Measurements from ENCODE around the gene PTPRM. TPM values are rescaled to one million over a fixed set of nuclear protein-coding genes. Genes with fewer than 3 reads are reported as not detected.

Gene PTPRM
- polyA plus RNA-seq, 1 of the 3 experiments (the other 2 are of a cell fraction) = 16.0 TPM

- Histone ChIP-seq H3K27me3 (ENCODE audit: insufficient read depth) (no peaks in the 10 kb centered on the region), H2AFZ (ENCODE audit: low read depth) (no peak overlapping the region), H3K79me2 (ENCODE audit: insufficient read depth) (no peaks in the 10 kb centered on the region), H3K4me3 (ENCODE audit: low read depth in 2 of 2, low read length in 1 of 2) (no peak overlapping the region), H3K4me2 (no peak overlapping the region), H3K36me3 (replicated peaks in 1 of 2; ENCODE audit: control insufficient read depth in 1 of 2, insufficient read depth in 2 of 2, low read length in 1 of 2) (no peaks in the 10 kb centered on the region), H3K9me3 (no peaks in the 10 kb centered on the region), H3K27ac (ENCODE audit: low read depth in 2 of 2, low read length in 1 of 2) (no peak overlapping the region), H4K20me1 (ENCODE audit: insufficient read depth) (no peaks in the 10 kb centered on the region), H3K9me2 (no peaks in the 10 kb centered on the region), H3K4me1 (ENCODE audit: control insufficient read depth in 1 of 2, insufficient read depth in 2 of 2, low read depth in 1 of 2, low read length in 1 of 2) (peaks cover 0 to 3% of the 10 kb centered on the region in 2 experiments; a peak in 2 of 4 replicates), H3F3A (replicated peaks; ENCODE audit: insufficient read depth) (no peaks in the 10 kb centered on the region), H3K9ac (no peak overlapping the region)
- DNase-seq = no peak
- TF ChIP-seq MEF2A (IDR thresholded peaks at IDR 0.05; ENCODE audit: borderline replicate concordance, low read depth) = no peak
- no peak for TF ChIP-seq REST (IDR thresholded peaks at IDR 0.05; ENCODE audit: low read depth, low read length)
- no peak for TF ChIP-seq SMC3 (IDR thresholded peaks at IDR 0.05; ENCODE audit: low read depth, low read length)
- no peak for TF ChIP-seq TCF12 (IDR thresholded peaks at IDR 0.05)
- TF ChIP-seq FOXM1 (IDR thresholded peaks at IDR 0.05; ENCODE audit: low read depth) = no peak
- CTCF ChIA-PET = interaction anchor here (1.0 to 1.3 kb wide), 2 partner anchors 19 to 276 kb away, joined by 3 to 6 read pairs; no protein-coding TSS in a partner anchor
- 69% methylated on average over 11 of the region's 11 CpGs for WGBS (ENCODE audit: low lambda C conversion rate)
- POLR2A ChIA-PET = no interaction called here
Measured at GRCh38 chr18:7548221-7548620, 18.9 kb upstream of the PTPRM start.

- H3K79me2 ChIP-seq (ENCODE audit: insufficient read depth) = no peaks in the 10 kb centered on the region
- no peak overlapping the region for H3K4me3 ChIP-seq (ENCODE audit: low read depth in 2 of 2, low read length in 1 of 2)
- H3K27me3 ChIP-seq (ENCODE audit: insufficient read depth) = no peaks in the 10 kb centered on the region
- no peak overlapping the region for H3K27ac ChIP-seq (ENCODE audit: low read depth in 2 of 2, low read length in 1 of 2)
- H3K9ac ChIP-seq = no peak overlapping the region
- no peaks in the 10 kb centered on the region for H4K20me1 ChIP-seq (ENCODE audit: insufficient read depth)
- no peak for DNase-seq
- TF ChIP-seq POLR2AphosphoS5 (IDR thresholded peaks at IDR 0.05; ENCODE audit: low read depth, low read length) = no peak
- TF ChIP-seq RAD21 (IDR thresholded peaks at IDR 0.05; ENCODE audit: low read length) = no peak
- TF ChIP-seq NFIC (IDR thresholded peaks at IDR 0.05; ENCODE audit: borderline replicate concordance) = no peak
- no peak for TF ChIP-seq ELF1 (IDR thresholded peaks at IDR 0.05)
- no peak for TF ChIP-seq RFX5 (IDR thresholded peaks at IDR 0.05; ENCODE audit: low read length)
- no peak for TF ChIP-seq ZBTB33 (IDR thresholded peaks at IDR 0.05; ENCODE audit: borderline replicate concordance, low read depth)
- no peak for TF ChIP-seq RCOR1 (IDR thresholded peaks at IDR 0.05; ENCODE audit: low read length)
- TF ChIP-seq GABPA (IDR thresholded peaks at IDR 0.05; ENCODE audit: low read depth) = no peak
- TF ChIP-seq REST (IDR thresholded peaks at IDR 0.05; ENCODE audit: low read depth, low read length) = no peak
- no peak for TF ChIP-seq MEF2A (IDR thresholded peaks at IDR 0.05; ENCODE audit: borderline replicate concordance, low read depth)
- no peak for TF ChIP-seq JUND (IDR thresholded peaks at IDR 0.05)
- TF ChIP-seq EP300 (IDR thresholded peaks at IDR 0.05; ENCODE audit: borderline replicate concordance in 1 of 2, low read depth in 1 of 2, low read length in 1 of 2) = no peak
- TF ChIP-seq SIN3A (IDR thresholded peaks at IDR 0.05; ENCODE audit: borderline replicate concordance, low read depth, low read length) = no peak
- no peak for TF ChIP-seq MXI1 (IDR thresholded peaks at IDR 0.05; ENCODE audit: low read depth, low read length)
- TF ChIP-seq YY1 (IDR thresholded peaks at IDR 0.05; ENCODE audit: low read depth) = no peak
- TF ChIP-seq PBX3 (IDR thresholded peaks at IDR 0.05) = no peak
- CTCF ChIA-PET = interaction anchor here (1.0 to 1.3 kb wide), 2 partner anchors 18 to 276 kb away, joined by 3 to 6 read pairs; no protein-coding TSS in a partner anchor
- 21% methylated on average over 3 of the region's 3 CpGs for WGBS (ENCODE audit: low lambda C conversion rate)
- no peaks in the 10 kb centered on the region for H3K9me2 ChIP-seq
- POLR2A ChIA-PET = no interaction called here
- H2AFZ ChIP-seq (ENCODE audit: low read depth) = no peak overlapping the region
- no peaks in the 10 kb centered on the region for H3K36me3 ChIP-seq (replicated peaks in 1 of 2; ENCODE audit: control insufficient read depth in 1 of 2, insufficient read depth in 2 of 2, low read length in 1 of 2)
- H3F3A ChIP-seq (replicated peaks; ENCODE audit: insufficient read depth) = no peaks in the 10 kb centered on the region
- H3K9me3 ChIP-seq = no peaks in the 10 kb centered on the region
- H3K4me1 ChIP-seq (ENCODE audit: control insufficient read depth in 1 of 2, insufficient read depth in 2 of 2, low read depth in 1 of 2, low read length in 1 of 2) = peaks cover 0 to 3% of the 10 kb centered on the region in 2 experiments; a peak in 2 of 4 replicates
- no peak overlapping the region for H3K4me2 ChIP-seq
Measured at GRCh38 chr18:7548721-7549120, 18.4 kb upstream of the PTPRM start.
